NB4 (cell line): ENCODE results near the gene SGSH.

Experiments used
- DNase-seq: peaks from one replicate; pipeline ENCODE4 v3.0.0; 2010; ENCODE audit warnings: low read depth
- H3K4me3 ChIP-seq: one replicate; pipeline ENCODE4 v1.5.1; 2011; ENCODE audit warnings: mild to moderate bottlenecking, low read depth, low read length, moderate library complexity
- CTCF ChIP-seq: IDR thresholded peaks from one replicate; pipeline ENCODE4 v1.5.1; 2012; ENCODE audit warnings: low read depth, low read length
- MAX ChIP-seq: IDR thresholded peaks from 2 replicates; pipeline ENCODE4 v1.6.1; 2011; ENCODE audit warnings: low read depth, low read length
- MYC ChIP-seq: IDR thresholded peaks from 2 replicates; pipeline ENCODE4 v1.6.1; 2011; ENCODE audit warnings: low read depth, low read length
- POLR2A ChIP-seq: IDR thresholded peaks from 2 replicates; pipeline ENCODE4 v1.6.1; 2011; ENCODE audit warnings: mild to moderate bottlenecking; ENCODE audit not compliant: insufficient read length; ENCODE audit errors: extremely low read depth

SGSH gene

GRCh38 chr17:80264205-80265075 lies 44.3 kb upstream of the SGSH start:
- no peak overlapping the region for H3K4me3 ChIP-seq
- TF ChIP-seq CTCF (no peak), MYC (no peak), MAX (no peak), POLR2A (no peak)
- DNase-seq = peak; percentile 55

GRCh38 chr17:80263253-80264204 lies 43.4 kb upstream of the SGSH start:
- DNase-seq = peak; percentile 60
- H3K4me3 ChIP-seq = no peak overlapping the region
- peak; percentile 14; the same call in 1 of the 2 replicates for TF ChIP-seq MAX
- no peak for TF ChIP-seq CTCF
- no peak for TF ChIP-seq POLR2A

- no peak overlapping the region for H3K4me3 ChIP-seq
Observed at GRCh38 chr17:80262775-80263244, 42.7 kb upstream of the SGSH start.

GRCh38 chr17:80262291-80262690 lies 42.2 kb upstream of the SGSH start:
- DNase-seq = no peak
- no peak for TF ChIP-seq MYC
- TF ChIP-seq POLR2A = no peak
- TF ChIP-seq MAX = no peak
- TF ChIP-seq CTCF = no peak
- no peak overlapping the region for H3K4me3 ChIP-seq

More at GRCh38 chr17:80262775-80263244, 42.7 kb upstream of the SGSH start:
- DNase-seq = no peak
- TF ChIP-seq CTCF (no peak), POLR2A (no peak)

GRCh38 chr17:80261895-80262279 lies 41.8 kb upstream of the SGSH start:
- TF ChIP-seq MAX (no peak), POLR2A (no peak), MYC (no peak), CTCF (no peak)
- H3K4me3 ChIP-seq = peak overlapping the region; percentile 68
- no peak for DNase-seq
